ENCODE results near the gene UEVLD.

The UEVLD gene

DNA sequence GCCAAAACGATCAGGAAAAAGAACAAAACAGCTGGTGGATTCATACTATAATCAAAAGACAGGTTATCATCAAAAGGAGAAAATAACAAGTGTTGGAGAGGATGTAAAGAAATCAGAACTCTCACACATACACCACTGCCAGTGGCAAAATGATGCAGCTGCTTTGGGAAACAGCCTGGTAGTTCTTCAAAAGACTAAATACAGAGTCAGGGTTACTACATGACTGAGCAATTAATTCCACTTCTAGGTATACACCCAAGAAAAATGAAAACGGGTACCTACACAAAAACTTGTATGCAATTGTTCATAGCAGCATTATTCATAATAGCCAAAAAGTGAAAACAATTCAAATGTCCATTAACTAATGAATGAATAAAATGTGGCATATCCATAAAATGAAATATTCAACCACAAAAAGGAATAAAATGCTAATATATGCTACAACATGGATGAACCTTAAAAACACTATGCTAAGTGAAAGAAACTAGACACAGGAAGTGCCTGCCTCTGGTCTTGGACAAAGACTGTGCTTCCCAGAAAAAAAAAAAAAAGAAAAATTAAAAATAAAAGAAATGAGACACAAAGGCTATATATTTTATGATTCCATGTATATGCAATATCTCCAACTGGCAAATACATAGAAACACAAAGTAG is 8.3 kb downstream of the UEVLD start:
- no CpG with 5 or more reads among the region's 2 CpGs for WGBS (ENCODE audit: extremely low coverage, insufficient coverage, insufficient read length)
- no peak overlapping the region for H4K12ac ChIP-seq (ENCODE audit: low read depth, low read length)
- H3K9ac ChIP-seq (ENCODE audit: low read length) = no peak overlapping the region
- H3K27ac ChIP-seq (ENCODE audit: low read depth, low read length) = no peak overlapping the region
- peaks cover 10% of the 10 kb centered on the region in 2 experiments for H3K36me3 ChIP-seq (ENCODE audit: control insufficient read depth in 1 of 2, insufficient read depth in 2 of 2, low read length in 2 of 2)
- H2AFZ ChIP-seq (ENCODE audit: insufficient read depth, low read length, poor library complexity) = no peak overlapping the region
- H2BK12ac ChIP-seq (ENCODE audit: low read length) = no peak overlapping the region
- H3K18ac ChIP-seq (ENCODE audit: low read length) = no peak overlapping the region
- no peak overlapping the region for H2BK120ac ChIP-seq (ENCODE audit: insufficient read depth, low read length, poor library complexity)
- no peak overlapping the region for H3K4me3 ChIP-seq (ENCODE audit: low read depth, low read length)
- no peak overlapping the region for H3K23ac ChIP-seq (ENCODE audit: low read length)
- H3K79me1 ChIP-seq (ENCODE audit: low read length) = no peaks in the 10 kb centered on the region
- H3K4ac ChIP-seq (ENCODE audit: low read depth, low read length) = no peak overlapping the region
- no peaks in the 10 kb centered on the region for H3K79me2 ChIP-seq (ENCODE audit: control insufficient read depth, insufficient read depth, low read length, poor library complexity)
- H3K27me3 ChIP-seq (ENCODE audit: insufficient read depth, low read length) = no peaks in the 10 kb centered on the region
- H2BK5ac ChIP-seq (ENCODE audit: low read depth, low read length, poor library complexity) = no peak overlapping the region
- no peak for DNase-seq
- H4K8ac ChIP-seq (ENCODE audit: low read depth, low read length) = no peak overlapping the region
- no peak overlapping the region for H3K4me2 ChIP-seq (ENCODE audit: low read length)
- H3K4me1 ChIP-seq (ENCODE audit: control insufficient read depth in 1 of 2, insufficient read depth in 2 of 2, low read length in 2 of 2) = no peaks in the 10 kb centered on the region
- H4K91ac ChIP-seq (ENCODE audit: low read depth, low read length) = no peak overlapping the region
- H3K14ac ChIP-seq (ENCODE audit: low read length) = no peak overlapping the region
- no peaks in the 10 kb centered on the region for H3K9me3 ChIP-seq (ENCODE audit: insufficient read depth, low read depth, low read length)
- no peak overlapping the region for H2AK5ac ChIP-seq (ENCODE audit: low read length)

DNA sequence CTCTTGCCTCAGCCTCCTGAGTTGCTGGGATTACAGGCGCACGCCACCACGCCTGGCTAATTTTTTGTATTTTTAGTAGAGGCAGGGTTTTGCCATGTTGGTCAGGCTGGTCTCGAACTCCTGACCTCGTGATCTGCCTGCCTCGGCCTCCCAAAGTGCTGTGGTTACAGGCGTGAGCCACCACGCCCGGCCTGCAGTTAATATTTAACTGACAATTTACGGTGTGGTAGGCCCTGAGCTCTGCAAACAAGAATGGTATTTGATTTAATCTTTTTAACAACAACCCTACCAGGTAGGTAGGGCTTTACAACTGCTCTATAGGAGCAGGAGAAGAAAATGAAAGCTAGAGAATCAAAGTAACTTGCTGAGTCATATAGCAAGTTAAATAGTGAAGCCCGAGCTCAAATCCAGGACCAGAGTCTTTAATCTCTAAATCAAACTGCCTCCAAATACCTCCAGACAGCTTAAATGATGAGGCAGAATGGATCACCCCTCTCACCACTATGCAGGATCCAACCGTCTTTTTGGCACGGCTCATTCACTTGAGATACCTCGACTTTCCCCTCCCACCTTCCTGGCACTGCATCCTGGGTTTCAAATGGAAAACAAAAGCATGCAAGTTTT is 9.4 kb downstream of the UEVLD start:
- Histone ChIP-seq H3K18ac (ENCODE audit: low read length) (no peak overlapping the region), H3K4me3 (ENCODE audit: low read depth, low read length) (no peak overlapping the region), H3K27me3 (ENCODE audit: insufficient read depth, low read length) (no peaks in the 10 kb centered on the region), H3K79me1 (ENCODE audit: low read length) (no peaks in the 10 kb centered on the region), H4K12ac (ENCODE audit: low read depth, low read length) (no peak overlapping the region), H3K4me1 (ENCODE audit: control insufficient read depth in 1 of 2, insufficient read depth in 2 of 2, low read length in 2 of 2) (no peaks in the 10 kb centered on the region), H4K8ac (ENCODE audit: low read depth, low read length) (no peak overlapping the region), H3K4me2 (ENCODE audit: low read length) (no peak overlapping the region), H3K36me3 (ENCODE audit: control insufficient read depth in 1 of 2, insufficient read depth in 2 of 2, low read length in 2 of 2) (peaks cover 10 to 11% of the 10 kb centered on the region in 2 experiments), H3K79me2 (ENCODE audit: control insufficient read depth, insufficient read depth, low read length, poor library complexity) (no peaks in the 10 kb centered on the region), H2BK120ac (ENCODE audit: insufficient read depth, low read length, poor library complexity) (no peak overlapping the region), H2AFZ (ENCODE audit: insufficient read depth, low read length, poor library complexity) (no peak overlapping the region), H3K27ac (ENCODE audit: low read depth, low read length) (no peak overlapping the region), H4K91ac (ENCODE audit: low read depth, low read length) (no peak overlapping the region), H3K23ac (ENCODE audit: low read length) (no peak overlapping the region), H3K14ac (ENCODE audit: low read length) (no peak overlapping the region), H3K4ac (ENCODE audit: low read depth, low read length) (no peak overlapping the region), H3K9ac (ENCODE audit: low read length) (no peak overlapping the region), H2BK5ac (ENCODE audit: low read depth, low read length, poor library complexity) (no peak overlapping the region), H2AK5ac (ENCODE audit: low read length) (no peak overlapping the region), H3K9me3 (ENCODE audit: insufficient read depth, low read depth, low read length) (no peaks in the 10 kb centered on the region), H2BK12ac (ENCODE audit: low read length) (no peak overlapping the region)
- DNase-seq = peak; percentile 7 to 67
- no CpG with 5 or more reads among the region's 14 CpGs for WGBS (ENCODE audit: extremely low coverage, insufficient coverage, insufficient read length)

DNA sequence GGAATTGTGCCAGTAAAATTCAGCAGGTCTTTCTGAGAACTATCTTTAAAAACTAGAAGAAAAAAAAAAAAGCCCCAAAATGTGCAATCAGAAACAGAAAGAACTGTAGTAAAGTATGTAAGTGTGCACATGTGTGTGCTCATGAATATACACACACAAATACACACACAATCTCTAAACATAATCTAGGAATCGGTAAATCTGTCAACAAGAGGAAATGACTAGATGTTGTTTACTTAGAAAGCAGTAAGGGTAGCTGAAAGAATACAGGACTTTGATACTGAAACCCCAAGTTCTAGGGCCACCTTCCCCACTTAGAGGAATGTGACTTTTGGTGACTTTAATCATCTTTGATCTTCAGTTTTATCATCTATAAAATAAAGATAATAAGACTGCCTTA is 13.2 kb downstream of the UEVLD start:
- no peaks in the 10 kb centered on the region for H3K4me1 ChIP-seq (ENCODE audit: control insufficient read depth in 1 of 2, insufficient read depth in 2 of 2, low read length in 2 of 2)
- H3K18ac ChIP-seq (ENCODE audit: low read length) = no peak overlapping the region
- H3K36me3 ChIP-seq (ENCODE audit: control insufficient read depth in 1 of 2, insufficient read depth in 2 of 2, low read length in 2 of 2) = peaks cover 13 to 15% of the 10 kb centered on the region in 2 experiments
- H3K79me2 ChIP-seq (ENCODE audit: control insufficient read depth, insufficient read depth, low read length, poor library complexity) = no peaks in the 10 kb centered on the region
- no peak overlapping the region for H2BK120ac ChIP-seq (ENCODE audit: insufficient read depth, low read length, poor library complexity)
- no peak overlapping the region for H3K4me2 ChIP-seq (ENCODE audit: low read length)
- H2AFZ ChIP-seq (ENCODE audit: insufficient read depth, low read length, poor library complexity) = no peak overlapping the region
- no peak overlapping the region for H4K91ac ChIP-seq (ENCODE audit: low read depth, low read length)
- no peak overlapping the region for H3K4me3 ChIP-seq (ENCODE audit: low read depth, low read length)
- no CpG with 5 or more reads among the region's 1 CpG for WGBS (ENCODE audit: extremely low coverage, insufficient coverage, insufficient read length)
- no peak overlapping the region for H3K4ac ChIP-seq (ENCODE audit: low read depth, low read length)
- H4K8ac ChIP-seq (ENCODE audit: low read depth, low read length) = no peak overlapping the region
- H3K14ac ChIP-seq (ENCODE audit: low read length) = no peak overlapping the region
- no peak overlapping the region for H3K9ac ChIP-seq (ENCODE audit: low read length)
- H2BK5ac ChIP-seq (ENCODE audit: low read depth, low read length, poor library complexity) = no peak overlapping the region
- H3K9me3 ChIP-seq (ENCODE audit: insufficient read depth, low read depth, low read length) = no peaks in the 10 kb centered on the region
- H3K79me1 ChIP-seq (ENCODE audit: low read length) = no peaks in the 10 kb centered on the region
- no peaks in the 10 kb centered on the region for H3K27me3 ChIP-seq (ENCODE audit: insufficient read depth, low read length)
- H3K27ac ChIP-seq (ENCODE audit: low read depth, low read length) = no peak overlapping the region
- H4K12ac ChIP-seq (ENCODE audit: low read depth, low read length) = no peak overlapping the region
- H3K23ac ChIP-seq (ENCODE audit: low read length) = no peak overlapping the region
- no peak overlapping the region for H2BK12ac ChIP-seq (ENCODE audit: low read length)
- no peak overlapping the region for H2AK5ac ChIP-seq (ENCODE audit: low read length)
- DNase-seq = no peak

DNA sequence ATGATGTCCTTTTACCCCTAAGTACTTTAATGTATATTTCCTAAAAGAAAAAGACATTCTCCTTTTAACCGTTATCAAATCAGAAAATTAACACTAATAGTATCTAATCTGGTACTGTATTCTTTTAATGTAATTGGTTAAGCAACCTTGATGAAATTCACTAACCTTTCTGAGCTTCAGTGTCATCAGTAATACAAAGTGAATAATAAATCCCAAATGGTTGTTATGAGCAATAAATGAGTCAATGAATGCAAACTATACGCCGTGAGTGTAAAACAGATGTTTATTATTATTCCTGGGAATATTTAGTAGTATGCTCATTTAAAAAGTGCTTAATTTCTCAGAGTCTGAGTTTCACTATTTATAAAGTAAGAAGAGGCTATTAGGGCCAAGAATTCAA is 21.5 kb downstream of the UEVLD start:
- Histone ChIP-seq H3K79me1 (ENCODE audit: low read length) (no peaks in the 10 kb centered on the region), H3K27ac (ENCODE audit: low read depth, low read length) (no peak overlapping the region), H2BK12ac (ENCODE audit: low read length) (no peak overlapping the region), H3K4me2 (ENCODE audit: low read length) (no peak overlapping the region), H4K12ac (ENCODE audit: low read depth, low read length) (no peak overlapping the region), H3K36me3 (ENCODE audit: control insufficient read depth in 1 of 2, insufficient read depth in 2 of 2, low read length in 2 of 2) (peaks cover 12 to 13% of the 10 kb centered on the region in 2 experiments), H2BK5ac (ENCODE audit: low read depth, low read length, poor library complexity) (no peak overlapping the region), H3K9ac (ENCODE audit: low read length) (no peak overlapping the region), H3K4me1 (ENCODE audit: control insufficient read depth in 1 of 2, insufficient read depth in 2 of 2, low read length in 2 of 2) (no peaks in the 10 kb centered on the region), H3K4me3 (ENCODE audit: low read depth, low read length) (no peak overlapping the region), H4K8ac (ENCODE audit: low read depth, low read length) (no peak overlapping the region), H3K23ac (ENCODE audit: low read length) (no peak overlapping the region), H3K9me3 (ENCODE audit: insufficient read depth, low read depth, low read length) (no peaks in the 10 kb centered on the region), H3K27me3 (ENCODE audit: insufficient read depth, low read length) (no peaks in the 10 kb centered on the region), H2BK120ac (ENCODE audit: insufficient read depth, low read length, poor library complexity) (no peak overlapping the region), H2AFZ (ENCODE audit: insufficient read depth, low read length, poor library complexity) (no peak overlapping the region), H3K4ac (ENCODE audit: low read depth, low read length) (no peak overlapping the region), H4K91ac (ENCODE audit: low read depth, low read length) (no peak overlapping the region), H3K79me2 (ENCODE audit: control insufficient read depth, insufficient read depth, low read length, poor library complexity) (no peaks in the 10 kb centered on the region), H3K18ac (ENCODE audit: low read length) (no peak overlapping the region), H2AK5ac (ENCODE audit: low read length) (no peak overlapping the region), H3K14ac (ENCODE audit: low read length) (no peak overlapping the region)
- no CpG with 5 or more reads among the region's 3 CpGs for WGBS (ENCODE audit: extremely low coverage, insufficient coverage, insufficient read length)
- no peak for DNase-seq
